Activated T-helper 1 cell treated with anti-CD3 and anti-CD28 coated beads, Interleukin-12 subunit alpha, Interleukin-12 subunit beta, Interleukin-2, Interleukin-4 antibody, amounts not matched to agents 30 ng/mL and 10 ng/mL and 1 ng/mL, durations not matched to agents 14 hours and 24 hours and 36 hours (primary cell): ENCODE data around the gene DUSP23. TPM values are rescaled to one million over a fixed set of nuclear protein-coding genes. Genes with fewer than 3 reads are reported as not detected.
A peak's percentile ranks its signal among the peaks of the same experiment; 100 is the strongest.

Experiments
- DNase-seq: peaks from one replicate; pipeline ENCODE4 v3.0.0; 2021; ENCODE audit warnings: low spot score
- H3K27ac Mint-ChIP-seq: one replicate; pipeline ENCODE4 v1.8.0; 2021; ENCODE audit warnings: mild to moderate bottlenecking, mixed read lengths
- H3K27me3 Mint-ChIP-seq: one replicate; pipeline ENCODE4 v1.8.0; 2022; ENCODE audit warnings: mild to moderate bottlenecking, moderate library complexity, mixed read lengths; ENCODE audit not compliant: insufficient read depth
- H3K36me3 Mint-ChIP-seq: one replicate; pipeline ENCODE4 v1.8.0; 2021; ENCODE audit warnings: low read depth, mixed read lengths
- H3K4me1 Mint-ChIP-seq: one replicate; pipeline ENCODE4 v1.8.0; 2021; ENCODE audit warnings: low read depth, mixed read lengths
- H3K4me3 Mint-ChIP-seq: one replicate; pipeline ENCODE4 v1.8.0; 2021; ENCODE audit warnings: mild to moderate bottlenecking, moderate library complexity, mixed read lengths
- H3K9me3 Mint-ChIP-seq: one replicate; pipeline ENCODE4 v1.8.0; 2021; ENCODE audit warnings: mixed read lengths
- intact Hi-C: fragments of 100-400 bp; cut with micrococcal nuclease; formaldehyde crosslinking; loops from one replicate; pipeline ENCODE4 v1.15.1; 2024
- total RNA-seq: library from RNA; stranded (reverse); gene quantifications from 2 replicates; pipeline ENCODE4 v1.2.3, GENCODE V29; 2022

The DUSP23 gene
- total RNA-seq, 1 donor from 2014 or later: 22.4 TPM

GRCh38 chr1:159763686-159764085 is 17.1 kb upstream of the DUSP23 start:
- H3K36me3 Mint-ChIP-seq: no peaks in the 10 kb centered on the region
- no peaks in the 10 kb centered on the region for H3K9me3 Mint-ChIP-seq
- intact Hi-C loops: no loop called here
- H3K4me1 Mint-ChIP-seq: no peaks in the 10 kb centered on the region
- peaks cover 5% of the 10 kb centered on the region for H3K27me3 Mint-ChIP-seq
- H3K4me3 Mint-ChIP-seq: no peak overlapping the region
- no peak for DNase-seq
- no peak overlapping the region for H3K27ac Mint-ChIP-seq

- no peaks in the 10 kb centered on the region for H3K9me3 Mint-ChIP-seq
- intact Hi-C loops: no loop called here
- H3K27me3 Mint-ChIP-seq: peaks cover 5% of the 10 kb centered on the region
- H3K4me3 Mint-ChIP-seq: no peak overlapping the region
- H3K4me1 Mint-ChIP-seq: no peaks in the 10 kb centered on the region
- no peaks in the 10 kb centered on the region for H3K36me3 Mint-ChIP-seq
- no peak overlapping the region for H3K27ac Mint-ChIP-seq
- no peak for DNase-seq
These were observed 15.0 kb upstream of the DUSP23 start for GRCh38 chr1:159765806-159766205.

- H3K4me1 Mint-ChIP-seq: no peaks in the 10 kb centered on the region
These were observed 9.5 kb upstream of the DUSP23 start for GRCh38 chr1:159771127-159771895.

GRCh38 chr1:159774465-159774864 is 6.3 kb upstream of the DUSP23 start:
- no peak for DNase-seq
- H3K4me3 Mint-ChIP-seq: no peak overlapping the region
- H3K27ac Mint-ChIP-seq: no peak overlapping the region
- intact Hi-C loops: no loop called here
- H3K9me3 Mint-ChIP-seq: no peaks in the 10 kb centered on the region
- peaks cover 28% of the 10 kb centered on the region for H3K27me3 Mint-ChIP-seq
- no peaks in the 10 kb centered on the region for H3K36me3 Mint-ChIP-seq
- no peaks in the 10 kb centered on the region for H3K4me1 Mint-ChIP-seq

More at GRCh38 chr1:159771127-159771895, 9.5 kb upstream of the DUSP23 start:
- Mint-ChIP-seq H3K36me3 (no peaks in the 10 kb centered on the region), H3K27me3 (peaks cover 22% of the 10 kb centered on the region), H3K27ac (no peak overlapping the region), H3K4me3 (no peak overlapping the region), H3K9me3 (no peaks in the 10 kb centered on the region)
- intact Hi-C loops: no loop called here
- DNase-seq: no peak

- Mint-ChIP-seq H3K36me3 (no peaks in the 10 kb centered on the region), H3K9me3 (no peaks in the 10 kb centered on the region), H3K4me3 (no peak overlapping the region), H3K27ac (no peak overlapping the region), H3K4me1 (no peaks in the 10 kb centered on the region), H3K27me3 (peaks cover 28% of the 10 kb centered on the region)
- intact Hi-C loops: no loop called here
- DNase-seq: no peak
These were observed 5.0 kb upstream of the DUSP23 start for GRCh38 chr1:159775716-159776115.

GRCh38 chr1:159778266-159778665 is 2.5 kb upstream of the DUSP23 start:
- no peak for DNase-seq
- Mint-ChIP-seq H3K9me3 (no peaks in the 10 kb centered on the region), H3K4me3 (no peak overlapping the region), H3K27ac (no peak overlapping the region), H3K27me3 (peaks cover 22% of the 10 kb centered on the region), H3K4me1 (peaks cover 7% of the 10 kb centered on the region), H3K36me3 (peaks cover 1% of the 10 kb centered on the region)
- intact Hi-C loops: no loop called here

GRCh38 chr1:159779403-159779851 is 1.3 kb upstream of the DUSP23 start:
- DNase-seq: no peak
- intact Hi-C loops: no loop called here
- Mint-ChIP-seq H3K9me3 (no peaks in the 10 kb centered on the region), H3K4me3 (peak overlapping the region; percentile 82), H3K4me1 (peaks cover 7% of the 10 kb centered on the region), H3K27ac (no peak overlapping the region), H3K36me3 (peaks cover 1% of the 10 kb centered on the region), H3K27me3 (peaks cover 15% of the 10 kb centered on the region)

GRCh38 chr1:159781992-159782391 is 1.2 kb downstream of the DUSP23 start:
- Mint-ChIP-seq H3K36me3 (peaks cover 1% of the 10 kb centered on the region), H3K27me3 (peaks cover 11% of the 10 kb centered on the region), H3K4me1 (peaks cover 7% of the 10 kb centered on the region), H3K4me3 (peak overlapping the region; percentile 82), H3K9me3 (no peaks in the 10 kb centered on the region), H3K27ac (no peak overlapping the region)
- intact Hi-C loops: loop anchor here (2.0 to 10.0 kb wide), 4 partner anchors 73 to 705 kb away; partner anchors contain the start of genes AIM2, DCAF8 and IGSF8
- no peak for DNase-seq

- intact Hi-C loops: loop anchor here (5.0 to 10.0 kb wide), 2 partner anchors 481 to 706 kb away; partner anchors contain the start of genes AIM2 and DCAF8
- Mint-ChIP-seq H3K27me3 (peaks cover 5% of the 10 kb centered on the region), H3K4me3 (no peak overlapping the region), H3K27ac (no peak overlapping the region), H3K9me3 (no peaks in the 10 kb centered on the region), H3K36me3 (peaks cover 1% of the 10 kb centered on the region), H3K4me1 (peaks cover 7% of the 10 kb centered on the region)
- no peak for DNase-seq
These were observed 3.0 kb downstream of the DUSP23 start for GRCh38 chr1:159783724-159784123.

- H3K36me3 Mint-ChIP-seq: peaks cover 1% of the 10 kb centered on the region
- intact Hi-C loops: loop anchor here (10.0 kb wide), 1 partner anchor 478 kb away; the partner anchor contains the start of gene DCAF8
- peaks cover 7% of the 10 kb centered on the region for H3K27me3 Mint-ChIP-seq
- H3K27ac Mint-ChIP-seq: no peak overlapping the region
- no peaks in the 10 kb centered on the region for H3K9me3 Mint-ChIP-seq
- H3K4me1 Mint-ChIP-seq: peaks cover 4% of the 10 kb centered on the region
- no peak for DNase-seq
- no peak overlapping the region for H3K4me3 Mint-ChIP-seq
These were observed 5.7 kb downstream of the DUSP23 start for GRCh38 chr1:159786465-159786864.

- DNase-seq: no peak
- Mint-ChIP-seq H3K27ac (no peak overlapping the region), H3K4me3 (no peak overlapping the region), H3K27me3 (peaks cover 7% of the 10 kb centered on the region), H3K4me1 (no peaks in the 10 kb centered on the region), H3K36me3 (peaks cover 1% of the 10 kb centered on the region), H3K9me3 (no peaks in the 10 kb centered on the region)
- intact Hi-C loops: loop anchor here (10.0 kb wide), 1 partner anchor 478 kb away; the partner anchor contains the start of gene DCAF8
These were observed 6.2 kb downstream of the DUSP23 start for GRCh38 chr1:159786966-159787365.

- H3K27ac Mint-ChIP-seq: no peak overlapping the region
- H3K9me3 Mint-ChIP-seq: no peaks in the 10 kb centered on the region
- peaks cover 13% of the 10 kb centered on the region for H3K27me3 Mint-ChIP-seq
- intact Hi-C loops: no loop called here
- no peaks in the 10 kb centered on the region for H3K36me3 Mint-ChIP-seq
- H3K4me3 Mint-ChIP-seq: no peak overlapping the region
- DNase-seq: no peak
- no peaks in the 10 kb centered on the region for H3K4me1 Mint-ChIP-seq
These were observed 9.6 kb downstream of the DUSP23 start for GRCh38 chr1:159790237-159790917.

- Mint-ChIP-seq H3K27ac (no peak overlapping the region), H3K9me3 (no peaks in the 10 kb centered on the region), H3K4me3 (no peak overlapping the region), H3K27me3 (peaks cover 13% of the 10 kb centered on the region), H3K36me3 (no peaks in the 10 kb centered on the region), H3K4me1 (no peaks in the 10 kb centered on the region)
- intact Hi-C loops: no loop called here
- no peak for DNase-seq
These were observed 10.3 kb downstream of the DUSP23 start for GRCh38 chr1:159791031-159791430.
